ENCODE data around the gene CHCHD3.
"Not testable (repeated sequence)": the region's sequence is repeated elsewhere in the genome, so short reads cannot be mapped to it uniquely, and the experiment has no call there.

Gene CHCHD3

GRCh38 chr7:133001727-133002126, 80.2 kb downstream of the CHCHD3 start:
- no peak for DNase-seq (ENCODE audit: low spot score)

GRCh38 chr7:132999845-133000244, 82.0 kb downstream of the CHCHD3 start:
- DNase-seq (ENCODE audit: low spot score) = no peak

GRCh38 chr7:132998763-132999162, 83.1 kb downstream of the CHCHD3 start:
- no peak for DNase-seq (ENCODE audit: low spot score)

GRCh38 chr7:132997505-132997904, 84.4 kb downstream of the CHCHD3 start:
- DNase-seq (ENCODE audit: low spot score) = no peak

GRCh38 chr7:132996581-132997242, 85.2 kb downstream of the CHCHD3 start:
- no peak for DNase-seq (ENCODE audit: low spot score)

- DNase-seq (ENCODE audit: low spot score) = no peak
Observed at GRCh38 chr7:132993377-132994013, 88.4 kb downstream of the CHCHD3 start.

- no peak for DNase-seq (ENCODE audit: low spot score)
Observed at GRCh38 chr7:132991615-132992587, 90.0 kb downstream of the CHCHD3 start.

GRCh38 chr7:132988117-132988516, 93.8 kb downstream of the CHCHD3 start:
- no peak for DNase-seq (ENCODE audit: low spot score)

GRCh38 chr7:132980402-132980801, 101.5 kb downstream of the CHCHD3 start:
- no peak for DNase-seq (ENCODE audit: low spot score)

- DNase-seq (ENCODE audit: low spot score) = no peak
Observed at GRCh38 chr7:132979524-132979923, 102.4 kb downstream of the CHCHD3 start.

GRCh38 chr7:132977234-132977633, 104.7 kb downstream of the CHCHD3 start:
- DNase-seq (ENCODE audit: low spot score) = no peak

GRCh38 chr7:132972745-132973144, 109.1 kb downstream of the CHCHD3 start:
- no peak for DNase-seq (ENCODE audit: low spot score)

GRCh38 chr7:132970257-132970656, 111.6 kb downstream of the CHCHD3 start:
- no peak for DNase-seq (ENCODE audit: low spot score)

GRCh38 chr7:132969520-132969919, 112.4 kb downstream of the CHCHD3 start:
- no peak for DNase-seq (ENCODE audit: low spot score)

- DNase-seq (ENCODE audit: low spot score) = not testable (repeated sequence)
Observed at GRCh38 chr7:132967470-132967848, 114.4 kb downstream of the CHCHD3 start.

GRCh38 chr7:132966754-132967469, 115.0 kb downstream of the CHCHD3 start:
- DNase-seq (ENCODE audit: low spot score) = no peak

- DNase-seq (ENCODE audit: low spot score) = no peak
Observed at GRCh38 chr7:132965951-132966350, 115.9 kb downstream of the CHCHD3 start.

- no peak for DNase-seq (ENCODE audit: low spot score)
Observed at GRCh38 chr7:132964876-132965275, 117.0 kb downstream of the CHCHD3 start.

- no peak for DNase-seq (ENCODE audit: low spot score)
Observed at GRCh38 chr7:132959891-132960290, 122.0 kb downstream of the CHCHD3 start.

- no peak for DNase-seq (ENCODE audit: low spot score)
Observed at GRCh38 chr7:132956556-132956955, 125.3 kb downstream of the CHCHD3 start.

- DNase-seq (ENCODE audit: low spot score) = no peak
Observed at GRCh38 chr7:132953468-132953867, 128.4 kb downstream of the CHCHD3 start.

- DNase-seq (ENCODE audit: low spot score) = no peak
Observed at GRCh38 chr7:132950725-132951124, 131.2 kb downstream of the CHCHD3 start.
